Measurements from ENCODE around the gene FNDC8. TPM values are rescaled to one million over a fixed set of nuclear protein-coding genes. Genes with fewer than 3 reads are reported as not detected.
A peak's percentile ranks its signal among the peaks of the same experiment; 100 is the strongest.

Gene FNDC8
- total RNA-seq, 3 donors from 2014 or later: not detected

DNA sequence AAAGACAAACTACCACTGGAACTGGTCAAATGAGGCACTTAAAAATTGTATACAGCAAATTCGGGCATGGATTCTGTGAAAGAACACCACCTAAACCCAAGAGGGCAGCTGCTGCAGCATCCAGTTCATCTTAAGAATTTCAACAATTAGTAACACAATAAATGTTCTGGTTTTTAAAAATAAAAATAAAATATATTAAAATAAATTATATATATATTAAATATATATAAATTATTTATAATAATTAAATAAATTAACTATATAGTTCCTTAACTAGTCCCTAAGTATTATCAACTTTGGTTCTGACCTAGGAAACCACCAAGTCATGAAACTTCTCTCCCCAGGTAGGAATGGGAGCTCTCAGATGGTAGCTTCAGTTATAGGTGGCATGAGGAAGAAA, 44.5 kb upstream of the FNDC8 start:
- peaks cover 49% of the 10 kb centered on the region for H3K4me1 ChIP-seq (ENCODE audit: low read depth)
- no peaks in the 10 kb centered on the region for H3K36me3 ChIP-seq (ENCODE audit: low read depth)
- H3K4me3 ChIP-seq: no peak overlapping the region
- intact Hi-C loops (cut with DNase I, micrococcal nuclease): no loop called here
- H3K9me3 ChIP-seq: no peaks in the 10 kb centered on the region
- TF ChIP-seq, protein P1, sequence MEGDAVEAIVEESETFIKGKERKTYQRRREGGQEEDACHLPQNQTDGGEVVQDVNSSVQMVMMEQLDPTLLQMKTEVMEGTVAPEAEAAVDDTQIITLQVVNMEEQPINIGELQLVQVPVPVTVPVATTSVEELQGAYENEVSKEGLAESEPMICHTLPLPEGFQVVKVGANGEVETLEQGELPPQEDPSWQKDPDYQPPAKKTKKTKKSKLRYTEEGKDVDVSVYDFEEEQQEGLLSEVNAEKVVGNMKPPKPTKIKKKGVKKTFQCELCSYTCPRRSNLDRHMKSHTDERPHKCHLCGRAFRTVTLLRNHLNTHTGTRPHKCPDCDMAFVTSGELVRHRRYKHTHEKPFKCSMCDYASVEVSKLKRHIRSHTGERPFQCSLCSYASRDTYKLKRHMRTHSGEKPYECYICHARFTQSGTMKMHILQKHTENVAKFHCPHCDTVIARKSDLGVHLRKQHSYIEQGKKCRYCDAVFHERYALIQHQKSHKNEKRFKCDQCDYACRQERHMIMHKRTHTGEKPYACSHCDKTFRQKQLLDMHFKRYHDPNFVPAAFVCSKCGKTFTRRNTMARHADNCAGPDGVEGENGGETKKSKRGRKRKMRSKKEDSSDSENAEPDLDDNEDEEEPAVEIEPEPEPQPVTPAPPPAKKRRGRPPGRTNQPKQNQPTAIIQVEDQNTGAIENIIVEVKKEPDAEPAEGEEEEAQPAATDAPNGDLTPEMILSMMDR (IDR thresholded peaks at IDR 0.05): no peak
- no peak for DNase-seq
- no peak for ATAC-seq

DNA sequence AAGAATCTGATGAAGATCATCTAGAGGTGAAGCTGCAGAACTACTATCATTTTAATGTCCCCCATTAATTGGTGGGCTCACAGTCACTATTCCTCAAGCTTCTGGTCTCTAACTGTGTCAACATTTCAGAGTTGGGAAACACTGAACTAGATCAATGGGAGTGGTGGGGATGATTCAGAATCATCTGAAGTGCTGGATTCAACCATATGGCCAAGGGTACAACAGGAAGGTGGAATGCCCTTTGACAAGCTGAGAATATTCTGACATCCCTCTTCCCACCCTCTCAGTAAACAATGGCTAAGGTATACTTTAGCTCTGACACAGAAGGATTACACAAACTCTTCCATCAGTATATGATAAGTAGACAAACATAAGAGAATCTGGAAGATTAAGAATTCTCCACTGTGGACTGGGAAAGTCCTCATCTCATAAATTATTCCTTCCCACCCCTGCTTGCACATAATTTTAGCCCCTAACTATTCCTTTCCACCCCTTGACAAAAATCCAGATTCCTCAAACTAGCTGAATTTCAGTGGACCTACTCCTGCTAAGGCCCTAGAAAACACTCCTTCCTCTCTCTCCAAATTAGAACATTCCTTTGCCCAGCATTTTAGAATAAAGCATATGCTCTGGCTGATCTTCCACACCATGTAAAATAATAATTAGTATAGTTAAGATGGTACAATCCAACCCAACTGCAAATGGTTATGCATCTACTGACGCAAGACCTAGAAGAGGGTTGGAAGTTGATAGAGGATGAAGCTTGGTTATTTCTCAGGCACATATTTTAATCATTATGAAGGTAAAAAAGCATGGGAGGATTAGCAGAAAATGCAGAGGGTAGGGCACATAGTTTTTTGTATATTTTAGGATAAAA, 41.6 kb upstream of the FNDC8 start:
- no peak overlapping the region for H3K4me3 ChIP-seq
- DNase-seq: peak in 1 of 3 donors; percentile 23
- H3K36me3 ChIP-seq (ENCODE audit: low read depth): no peaks in the 10 kb centered on the region
- peaks cover 53% of the 10 kb centered on the region for H3K4me1 ChIP-seq (ENCODE audit: low read depth)
- H3K9me3 ChIP-seq: no peaks in the 10 kb centered on the region
- intact Hi-C loops (cut with DNase I, micrococcal nuclease): no loop called here
- peak; percentile 93 for ATAC-seq
- TF ChIP-seq, protein P1 (IDR thresholded peaks at IDR 0.05): no peak

DNA sequence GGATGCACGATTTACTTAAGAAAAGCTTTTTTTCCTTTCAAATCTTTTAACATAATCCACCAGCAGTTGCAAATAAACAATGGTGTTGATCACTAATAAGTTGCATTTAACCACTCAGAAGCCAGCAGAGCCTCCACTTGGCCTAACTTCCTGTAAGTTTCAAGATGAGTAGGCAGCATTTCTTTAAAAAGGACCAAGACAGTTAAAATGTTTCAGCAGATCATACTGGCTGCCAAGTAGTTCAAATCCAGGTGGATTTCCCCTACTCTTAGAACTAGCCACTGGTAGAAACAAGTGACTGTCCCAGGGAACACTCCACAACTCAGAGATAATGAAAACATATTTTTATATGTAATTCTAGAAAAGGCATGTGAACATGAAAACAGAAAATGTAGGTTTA, 40.9 kb upstream of the FNDC8 start:
- H3K9me3 ChIP-seq: no peaks in the 10 kb centered on the region
- TF ChIP-seq, protein P1 (IDR thresholded peaks at IDR 0.05): no peak
- no peak overlapping the region for H3K4me3 ChIP-seq
- H3K4me1 ChIP-seq (ENCODE audit: low read depth): peaks cover 52% of the 10 kb centered on the region
- intact Hi-C loops (cut with DNase I, micrococcal nuclease): no loop called here
- no peaks in the 10 kb centered on the region for H3K36me3 ChIP-seq (ENCODE audit: low read depth)
- DNase-seq (no peak), ATAC-seq (no peak)

DNA sequence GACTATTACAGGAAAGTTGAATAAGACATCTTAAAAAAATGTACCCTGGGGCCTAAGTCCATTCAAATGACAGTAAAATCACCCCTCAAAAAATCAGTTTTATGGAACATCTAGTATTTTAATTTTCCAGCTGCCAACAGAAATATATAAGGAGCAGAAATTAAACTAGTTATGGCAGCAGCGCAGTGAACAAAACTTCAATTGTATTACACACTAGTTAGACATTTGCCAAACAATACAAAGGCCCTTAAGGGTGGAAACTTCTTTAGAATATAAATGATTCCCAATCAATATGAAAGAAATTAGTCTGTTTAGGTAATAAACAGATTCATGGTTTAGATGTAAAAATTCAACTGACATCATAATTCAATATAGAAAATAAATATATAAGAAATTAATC, 39.8 kb upstream of the FNDC8 start:
- no peak for ATAC-seq
- intact Hi-C loops (cut with DNase I, micrococcal nuclease): no loop called here
- Histone ChIP-seq H3K4me3 (no peak overlapping the region), H3K9me3 (no peaks in the 10 kb centered on the region), H3K36me3 (ENCODE audit: low read depth) (no peaks in the 10 kb centered on the region), H3K4me1 (ENCODE audit: low read depth) (peaks cover 61% of the 10 kb centered on the region)
- TF ChIP-seq, protein P1 (IDR thresholded peaks at IDR 0.05): no peak
- no peak for DNase-seq

DNA sequence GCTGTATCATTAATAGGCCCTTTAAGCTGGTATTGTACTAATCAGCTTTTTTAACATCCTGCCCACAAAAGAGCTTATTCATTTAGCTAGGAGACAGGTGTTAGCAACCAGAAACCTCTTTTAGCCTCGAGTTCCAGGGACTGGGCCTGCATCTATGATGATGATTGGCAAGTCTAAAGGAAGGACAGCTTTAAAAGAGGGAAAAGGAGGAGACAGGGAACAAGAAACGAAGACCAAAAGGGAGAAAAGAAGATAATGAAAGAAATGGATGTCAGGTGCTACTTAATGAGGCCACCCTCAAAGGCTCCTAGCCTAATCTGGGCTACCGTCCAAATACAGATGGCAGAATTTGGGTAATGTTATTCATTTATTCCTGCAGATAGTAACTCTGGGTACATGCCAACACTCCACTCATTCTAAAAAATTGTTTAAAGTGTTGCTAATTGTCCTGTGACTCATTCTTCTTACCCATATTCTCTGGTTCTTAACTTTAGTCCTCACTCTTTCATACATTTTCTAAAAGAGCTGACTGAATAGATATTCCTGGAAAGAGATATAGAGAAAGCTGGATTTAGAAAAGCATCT, 39.2 kb upstream of the FNDC8 start:
- Histone ChIP-seq H3K9me3 (no peaks in the 10 kb centered on the region), H3K36me3 (ENCODE audit: low read depth) (no peaks in the 10 kb centered on the region), H3K4me1 (ENCODE audit: low read depth) (peaks cover 66% of the 10 kb centered on the region), H3K4me3 (no peak overlapping the region)
- intact Hi-C loops (cut with DNase I, micrococcal nuclease): no loop called here
- ATAC-seq (no peak), DNase-seq (no peak)
- TF ChIP-seq, protein P1 (IDR thresholded peaks at IDR 0.05): no peak
